Ovary (tissue), 9 donors: Measurements from ENCODE around the gene CCDC106. TPM values are rescaled to one million over a fixed set of nuclear protein-coding genes. Genes with fewer than 3 reads are reported as not detected.
A peak's percentile ranks its signal among the peaks of the same experiment; 100 is the strongest.

Source experiments
- DNase-seq, 5 donors: peaks; one replicate each; pipeline ENCODE4 v3.0.0-alpha.2; 2019 to 2020
- H3K27ac ChIP-seq, 2 donors: fragments of 200-600 bp; one replicate each; pipeline versions ENCODE4 v1.5.1 to v1.8.0; 2019 to 2022
- H3K27me3 ChIP-seq: fragments of 200-600 bp; one replicate; pipeline ENCODE4 v1.8.0; 2022
- H3K36me3 ChIP-seq: fragments of 200-600 bp; sonication (generic); one replicate; pipeline ENCODE4 v1.5.1; 2019
- H3K4me1 ChIP-seq: one replicate; pipeline ENCODE4 v1.8.1; 2013; ENCODE audit warnings: mild to moderate bottlenecking, moderate library complexity; ENCODE audit not compliant: insufficient read depth
- H3K4me3 ChIP-seq: fragments of 200-600 bp; sonication (generic); one replicate; pipeline ENCODE4 v1.5.1; 2017
- H3K9me3 ChIP-seq, 2 donors: fragments of 200-600 bp in 1 of 2; sonication (generic) in 1 of 2; one replicate each; pipeline versions ENCODE4 v1.5.1 to v1.8.1; 2013 to 2019; ENCODE audit warnings: mild to moderate bottlenecking in 1 of 2, moderate library complexity in 1 of 2
- EP300 ChIP-seq: sonication (generic); formaldehyde crosslinking; IDR thresholded peaks from one replicate; pipeline ENCODE4 v1.6.1; 2017; ENCODE audit warnings: antibody characterized with exemption
- POLR2A ChIP-seq: fragments of 450-650 bp; IDR thresholded peaks from one replicate; pipeline ENCODE4 v1.6.1; 2017; ENCODE audit warnings: antibody characterized with exemption, mild to moderate bottlenecking, moderate library complexity
- WGBS, 3 donors: extraction: QIAGEN DNeasy Blood & Tissue Kit in 1 of 3; methylation state at CpG; one replicate each; pipeline versions ENCODE4 v1.1.5 to v1.1.7; 2013 to 2017; 5-methylcytosine and 5-hydroxymethylcytosine counted together
- intact Hi-C, 4 donors: fragments of 100-400 bp; cut with DNase I; formaldehyde crosslinking; loops; one replicate each; pipeline versions ENCODE4 v1.11.0 to v1.15.1; 2022 to 2023
- polyA plus RNA-seq, 2 donors: library from polyadenylated mRNA; stranded (reverse); fragments of 200-250 nt in 1 of 2; fragments of 350-450 nt in 1 of 2; fragmentation: Illumina TruSeq in 1 of 2; extraction: RNeasy Lipid Tissue Mini Kit (QIAGEN cat#74804) in 1 of 2; gene quantifications; one replicate each; pipeline ENCODE4 v1.2.3, GENCODE V29; 2013 to 2014
- total RNA-seq, 7 donors: library from RNA; depleted of rRNA in 2 of 7; stranded (reverse); fragments of >200 nt in 2 of 7; fragmentation: NEBNext Ultra II Directional in 3 of 7; extraction: Animal tissue kit (Norgen Biotek cat#: 25700) in 3 of 7; gene quantifications; one replicate each; pipeline versions ENCODE4 v1.1.0 to v1.2.4, GENCODE V29; 2016 to 2023
- TF ChIP-seq, protein P1 (sequence below), 3 donors: fragments of 450-650 bp in 2 of 3; fragments of 200-600 bp in 1 of 3; IDR thresholded peaks; one replicate each; pipeline versions ENCODE4 v1.5.1 to v1.8.0; 2016 to 2022; ENCODE audit warnings: antibody characterized with exemption in 3 of 3, mild to moderate bottlenecking in 1 of 3
- donor health status: DM: no; HTN: no; CAD: no; lungs with moderate emphysema.
- donor health status: DM: no; HTN: no; CAD: no.
- donor health status: Bipolar disorder and iron deficiency.
- donor health status: DM: yes; HTN: yes; CAD: no.
- donor health status: DM: no; HTN: no; CAD: no.
- donor health status: DM: yes; HTN: yes; CAD: no.

The CCDC106 gene
- total and polyA plus RNA-seq, 9 donors: 3.1 to 20.2 (median 14.5) TPM

DNA sequence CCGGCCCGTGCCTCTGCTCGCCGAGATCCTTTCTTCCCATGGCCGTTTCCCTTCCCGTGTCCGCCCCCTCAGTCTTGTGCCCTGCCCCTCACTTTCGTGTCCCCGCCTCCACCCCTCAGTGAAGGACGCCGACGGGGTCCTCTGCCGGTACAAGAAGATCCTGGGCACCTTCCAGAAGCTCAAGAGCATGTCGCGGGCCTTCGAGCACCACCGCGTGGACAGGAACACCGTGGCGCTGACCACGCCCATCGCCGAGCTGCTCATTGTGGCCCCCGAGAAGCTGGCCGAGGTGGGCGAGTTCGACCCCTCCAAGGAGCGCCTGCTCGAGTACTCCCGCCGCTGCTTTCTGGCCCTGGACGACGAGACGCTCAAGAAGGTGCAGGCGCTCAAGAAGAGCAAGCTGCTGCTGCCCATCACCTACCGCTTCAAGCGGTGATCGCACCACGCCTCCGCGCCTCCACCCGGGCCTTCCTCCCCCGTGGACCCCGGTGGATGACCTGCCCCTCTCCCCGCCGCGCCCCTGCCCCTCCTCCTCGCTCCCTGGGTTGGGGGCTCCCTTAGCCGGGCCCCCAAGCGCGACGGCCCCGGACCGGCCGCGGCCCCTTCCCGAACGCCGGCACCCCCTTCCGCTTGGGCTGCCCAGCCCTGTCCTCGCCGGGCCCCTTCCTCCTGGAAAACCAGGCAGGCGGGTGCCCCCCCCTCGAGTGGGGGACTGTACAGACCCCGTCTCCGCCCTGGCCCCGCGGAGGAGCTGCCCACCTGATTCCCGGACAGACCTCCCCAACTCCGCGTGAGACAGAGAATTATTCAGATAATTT lies 4.5 kb downstream of the CCDC106 start:
- no peak overlapping the region for H3K4me3 ChIP-seq
- H3K36me3 ChIP-seq: no peaks in the 10 kb centered on the region
- peaks cover 15% of the 10 kb centered on the region for H3K4me1 ChIP-seq
- no peak overlapping the region for H3K27ac ChIP-seq
- peak; percentile 64 to 79 (median 70) for DNase-seq
- no peaks in the 10 kb centered on the region for H3K27me3 ChIP-seq
- intact Hi-C loops: no loop called here
- 70 to 73% (median 70%) methylated on average over 69 to 71 of the region's 71 CpGs for WGBS, 3 donors
- H3K9me3 ChIP-seq: no peaks in the 10 kb centered on the region
- TF ChIP-seq POLR2A (no peak), EP300 (no peak)
- TF ChIP-seq, protein P1, sequence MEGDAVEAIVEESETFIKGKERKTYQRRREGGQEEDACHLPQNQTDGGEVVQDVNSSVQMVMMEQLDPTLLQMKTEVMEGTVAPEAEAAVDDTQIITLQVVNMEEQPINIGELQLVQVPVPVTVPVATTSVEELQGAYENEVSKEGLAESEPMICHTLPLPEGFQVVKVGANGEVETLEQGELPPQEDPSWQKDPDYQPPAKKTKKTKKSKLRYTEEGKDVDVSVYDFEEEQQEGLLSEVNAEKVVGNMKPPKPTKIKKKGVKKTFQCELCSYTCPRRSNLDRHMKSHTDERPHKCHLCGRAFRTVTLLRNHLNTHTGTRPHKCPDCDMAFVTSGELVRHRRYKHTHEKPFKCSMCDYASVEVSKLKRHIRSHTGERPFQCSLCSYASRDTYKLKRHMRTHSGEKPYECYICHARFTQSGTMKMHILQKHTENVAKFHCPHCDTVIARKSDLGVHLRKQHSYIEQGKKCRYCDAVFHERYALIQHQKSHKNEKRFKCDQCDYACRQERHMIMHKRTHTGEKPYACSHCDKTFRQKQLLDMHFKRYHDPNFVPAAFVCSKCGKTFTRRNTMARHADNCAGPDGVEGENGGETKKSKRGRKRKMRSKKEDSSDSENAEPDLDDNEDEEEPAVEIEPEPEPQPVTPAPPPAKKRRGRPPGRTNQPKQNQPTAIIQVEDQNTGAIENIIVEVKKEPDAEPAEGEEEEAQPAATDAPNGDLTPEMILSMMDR (IDR thresholded peaks at IDR 0.05): no peak

DNA sequence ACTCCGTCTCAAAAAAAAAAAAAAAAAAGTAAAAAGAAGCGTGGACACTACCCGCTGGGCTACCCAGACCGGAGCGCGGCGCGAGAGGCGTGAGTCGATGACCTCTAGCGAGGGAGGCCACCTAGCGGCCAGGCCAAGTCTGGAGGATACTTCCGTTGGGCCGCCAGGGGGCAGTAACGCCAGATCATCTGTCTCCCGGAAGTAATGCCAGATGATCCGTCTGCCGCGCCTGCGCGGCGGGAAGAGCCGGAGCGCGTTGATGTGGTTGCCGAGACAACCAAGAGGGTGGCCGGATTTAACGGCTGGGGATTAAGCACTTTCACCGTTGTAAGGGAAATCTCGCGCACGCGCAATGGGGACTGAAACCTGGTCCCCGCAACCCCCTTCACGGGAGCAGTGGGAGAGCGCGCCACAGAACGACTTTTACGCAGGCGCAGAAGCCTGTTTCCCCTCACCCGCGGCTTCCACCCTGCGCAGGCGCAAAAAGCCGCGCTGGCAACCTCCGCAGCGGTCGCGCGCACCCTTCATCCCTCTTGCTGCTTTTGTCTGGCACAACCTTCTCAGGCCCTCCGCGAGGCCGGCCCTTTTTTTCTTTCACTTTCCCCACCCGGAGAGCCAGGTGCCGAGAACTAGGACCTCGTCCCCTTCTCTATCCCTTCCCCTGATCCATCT lies 5.8 kb downstream of the CCDC106 start:
- Histone ChIP-seq H3K4me3 (peak overlapping the region; percentile 98), H3K4me1 (peaks cover 17% of the 10 kb centered on the region), H3K27me3 (no peaks in the 10 kb centered on the region), H3K9me3 (no peaks in the 10 kb centered on the region), H3K36me3 (no peaks in the 10 kb centered on the region), H3K27ac (peak overlapping the region; percentile 91 to 99)
- WGBS, 3 donors: 0 to 1% (median 0%) methylated on average over 57 of the region's 57 CpGs
- TF ChIP-seq, protein P1 (IDR thresholded peaks at IDR 0.05): peak; percentile 98 to 100 (median 99)
- TF ChIP-seq EP300 (peak; percentile 12), POLR2A (peak; percentile 80)
- peak; percentile 98 to 100 (median 99) for DNase-seq
- intact Hi-C loops: no loop called here

DNA sequence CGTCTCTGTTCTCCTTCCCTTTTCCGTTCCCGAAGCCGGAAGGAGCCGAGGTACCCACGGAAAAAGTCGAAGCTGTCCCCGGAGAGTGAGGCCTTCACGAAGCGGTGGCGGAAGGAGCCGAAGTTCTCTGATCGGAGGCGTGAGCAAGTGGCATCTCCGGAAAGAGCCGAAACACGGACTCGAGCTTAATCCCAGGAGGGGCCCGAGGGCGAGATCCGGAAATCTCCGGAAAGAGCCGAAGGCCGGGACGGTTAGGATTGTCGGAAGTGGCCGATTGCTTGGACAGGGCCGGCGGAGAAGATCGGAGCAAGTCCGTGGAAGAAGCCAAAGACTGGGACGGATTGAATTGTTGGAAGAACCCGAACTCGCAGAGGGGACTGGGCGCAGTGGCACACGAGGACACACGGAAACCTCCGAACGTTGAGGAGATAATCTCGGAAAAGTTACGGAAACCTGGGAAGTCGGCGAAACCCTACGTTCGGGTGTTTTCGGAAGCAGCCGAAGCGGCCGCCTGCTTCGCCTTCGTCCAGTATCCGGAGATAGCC lies 6.4 kb downstream of the CCDC106 start:
- Histone ChIP-seq H3K4me1 (peaks cover 18% of the 10 kb centered on the region), H3K27me3 (no peaks in the 10 kb centered on the region), H3K9me3 (no peaks in the 10 kb centered on the region), H3K27ac (peak overlapping the region; percentile 91 to 99), H3K36me3 (no peaks in the 10 kb centered on the region), H3K4me3 (peak overlapping the region; percentile 98)
- intact Hi-C loops: no loop called here
- TF ChIP-seq, protein P1 (IDR thresholded peaks at IDR 0.05): no peak
- no peak for TF ChIP-seq POLR2A
- no peak for TF ChIP-seq EP300
- DNase-seq: peak; percentile 99 to 100 (median 99)
- 0% methylated on average over 49 to 52 of the region's 52 CpGs for WGBS, 3 donors

DNA sequence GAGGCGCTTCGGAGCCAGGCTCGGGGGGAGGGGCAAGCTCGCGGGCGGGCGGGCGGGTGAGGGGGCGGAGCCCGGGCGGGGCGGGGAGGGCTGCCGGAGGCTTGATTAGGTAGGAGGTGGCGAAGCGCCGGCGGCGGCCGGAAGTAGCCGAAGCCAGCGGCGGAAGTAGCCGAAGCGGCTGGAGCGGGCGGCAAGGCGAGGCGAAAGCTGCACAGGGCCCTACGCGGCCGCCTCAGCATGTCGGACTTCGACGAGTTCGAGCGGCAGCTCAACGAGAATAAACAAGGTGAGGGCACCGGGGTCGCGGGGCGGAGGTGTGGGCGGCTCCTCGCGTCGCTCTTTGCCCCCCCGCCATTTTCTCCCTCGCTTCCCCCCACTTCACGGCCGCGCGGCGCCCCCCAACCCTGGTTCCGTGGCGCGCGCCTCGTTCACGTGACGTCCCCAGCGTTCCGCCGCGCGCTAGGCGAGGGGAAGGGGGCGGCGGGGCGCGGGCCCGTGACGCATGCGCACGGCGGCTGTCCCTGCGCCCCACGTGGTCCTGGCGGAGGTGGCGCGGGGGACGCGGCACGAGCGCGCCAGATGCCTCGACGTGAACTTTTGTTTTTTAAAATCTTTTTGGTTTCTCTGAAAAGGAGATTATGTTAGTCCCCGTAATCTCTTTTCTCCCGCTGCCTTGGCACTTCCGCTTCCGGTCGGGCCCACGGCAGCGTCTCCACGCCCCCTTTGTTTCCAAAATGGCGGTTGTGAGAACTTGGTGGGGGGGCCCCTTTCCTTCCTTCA lies 7.0 kb downstream of the CCDC106 start, which contains the start of gene U2AF2:
TSS of gene U2AF2 (plus strand) at position 168 of the 780 bp plus-strand sequence. CDS start at position 238, 70 bp downstream.
- H3K4me1 ChIP-seq: peaks cover 19% of the 10 kb centered on the region
- H3K36me3 ChIP-seq: no peaks in the 10 kb centered on the region
- peak within 1 kb of the TSS; percentile 98 for H3K4me3 ChIP-seq
- intact Hi-C loops: no loop called here
- H3K27me3 ChIP-seq: no peaks in the 10 kb centered on the region
- peak; percentile 96 to 99 (median 99) for DNase-seq
- peak within 1 kb of the TSS; percentile 91 to 99 for H3K27ac ChIP-seq
- TF ChIP-seq, protein P1 (IDR thresholded peaks at IDR 0.05): peak in 2 of 3 donors; percentile 15 to 20
- peak; percentile 75 for TF ChIP-seq POLR2A
- no peak for TF ChIP-seq EP300
- 0 to 1% (median 0%) methylated on average over 73 to 95 of the region's 95 CpGs for WGBS, 3 donors
- H3K9me3 ChIP-seq: no peaks in the 10 kb centered on the region
